DOHH2 (cell line): ENCODE results near the gene UNC79.

ENCODE experiments used
- H3F3A ChIP-seq: fragments of 200-600 bp; sonication (generic), shearing (Covaris generic); 2 replicates; pipeline ENCODE4 v1.6.0; 2016; ENCODE audit warnings: antibody characterized with exemption, mild to moderate bottlenecking; ENCODE audit not compliant: control insufficient read depth, insufficient read depth
- H3K27ac ChIP-seq: fragments of 200-600 bp; sonication (generic); 2 replicates; pipeline ENCODE4 v1.5.1; 2014; ENCODE audit warnings: low read depth, mild to moderate bottlenecking, low read length, moderate library complexity
- H3K27me3 ChIP-seq: fragments of 200-600 bp; sonication (generic); 2 replicates; pipeline ENCODE4 v1.6.1; 2014; ENCODE audit warnings: mild to moderate bottlenecking, low read length, mixed read lengths; ENCODE audit not compliant: control insufficient read depth
- H3K36me3 ChIP-seq: fragments of 200-600 bp; sonication (generic); 2 replicates; pipeline ENCODE4 v1.6.1; 2014; ENCODE audit warnings: mild to moderate bottlenecking, low read length, moderate library complexity, mixed read lengths; ENCODE audit not compliant: control insufficient read depth
- H3K4me1 ChIP-seq: fragments of 200-600 bp; sonication (generic); 2 replicates; pipeline ENCODE4 v1.6.1; 2014; ENCODE audit warnings: mild to moderate bottlenecking, low read length, mixed read lengths; ENCODE audit not compliant: control insufficient read depth
- H3K4me2 ChIP-seq: fragments of 200-600 bp; sonication (generic); 2 replicates; pipeline ENCODE4 v1.6.0; 2014; ENCODE audit warnings: mild to moderate bottlenecking, low read length, moderate library complexity
- H3K4me3 ChIP-seq: fragments of 200-600 bp; sonication (generic); 2 replicates; pipeline ENCODE4 v1.5.1; 2014; ENCODE audit warnings: mild to moderate bottlenecking, low read length, mixed read lengths
- H3K79me2 ChIP-seq: fragments of 200-600 bp; sonication (generic); 2 replicates; pipeline ENCODE4 v1.6.1; 2014; ENCODE audit warnings: mild to moderate bottlenecking, low read length, mixed read lengths; ENCODE audit not compliant: control insufficient read depth
- H3K9me2 ChIP-seq: fragments of 200-600 bp; sonication (generic); replicated peaks from 2 replicates; pipeline ENCODE4 v1.6.1; 2014; ENCODE audit warnings: mild to moderate bottlenecking, low read length, mixed read lengths; ENCODE audit not compliant: control insufficient read depth
- H3K9me3 ChIP-seq: fragments of 200-600 bp; sonication (generic); 2 replicates; pipeline ENCODE4 v1.6.1; 2014; ENCODE audit warnings: antibody characterized with exemption, low read length, mixed read lengths; ENCODE audit not compliant: control insufficient read depth, insufficient read depth
- H4K20me1 ChIP-seq: fragments of 200-600 bp; sonication (generic); 2 replicates; pipeline ENCODE4 v1.6.0; 2014; ENCODE audit warnings: low read depth, mild to moderate bottlenecking, antibody characterized with exemption, low read length, moderate library complexity; ENCODE audit not compliant: control insufficient read depth, insufficient read depth
- EZH2phosphoT487 ChIP-seq: fragments of 200-600 bp; sonication (generic); IDR thresholded peaks from 2 replicates; pipeline ENCODE4 v1.6.1; 2017; ENCODE audit warnings: borderline replicate concordance, mild to moderate bottlenecking, antibody characterized with exemption, low read length, moderate library complexity, mixed read lengths
- TF ChIP-seq, protein P1 (sequence below): fragments of 200-600 bp; sonication (generic); IDR thresholded peaks from one replicate; pipeline ENCODE4 v1.5.1; 2014; ENCODE audit warnings: antibody characterized with exemption, mild to moderate bottlenecking, low read depth, low read length; ENCODE audit not compliant: poor library complexity, severe bottlenecking

UNC79 gene

GRCh38 chr14:93431036-93431670 lies 414 bp downstream of the UNC79 start:
- no peaks in the 10 kb centered on the region for H3K79me2 ChIP-seq
- H3K27me3 ChIP-seq = no peaks in the 10 kb centered on the region; the same call in 1 of the 2 replicates
- H3K4me2 ChIP-seq = no peak overlapping the region
- no peaks in the 10 kb centered on the region for H3K9me2 ChIP-seq
- H3K4me3 ChIP-seq = no peak overlapping the region
- H3F3A ChIP-seq = no peaks in the 10 kb centered on the region
- H3K36me3 ChIP-seq = no peaks in the 10 kb centered on the region
- no peaks in the 10 kb centered on the region for H3K4me1 ChIP-seq
- H3K9me3 ChIP-seq = no peaks in the 10 kb centered on the region
- no peak for TF ChIP-seq EZH2phosphoT487
- TF ChIP-seq, protein P1, sequence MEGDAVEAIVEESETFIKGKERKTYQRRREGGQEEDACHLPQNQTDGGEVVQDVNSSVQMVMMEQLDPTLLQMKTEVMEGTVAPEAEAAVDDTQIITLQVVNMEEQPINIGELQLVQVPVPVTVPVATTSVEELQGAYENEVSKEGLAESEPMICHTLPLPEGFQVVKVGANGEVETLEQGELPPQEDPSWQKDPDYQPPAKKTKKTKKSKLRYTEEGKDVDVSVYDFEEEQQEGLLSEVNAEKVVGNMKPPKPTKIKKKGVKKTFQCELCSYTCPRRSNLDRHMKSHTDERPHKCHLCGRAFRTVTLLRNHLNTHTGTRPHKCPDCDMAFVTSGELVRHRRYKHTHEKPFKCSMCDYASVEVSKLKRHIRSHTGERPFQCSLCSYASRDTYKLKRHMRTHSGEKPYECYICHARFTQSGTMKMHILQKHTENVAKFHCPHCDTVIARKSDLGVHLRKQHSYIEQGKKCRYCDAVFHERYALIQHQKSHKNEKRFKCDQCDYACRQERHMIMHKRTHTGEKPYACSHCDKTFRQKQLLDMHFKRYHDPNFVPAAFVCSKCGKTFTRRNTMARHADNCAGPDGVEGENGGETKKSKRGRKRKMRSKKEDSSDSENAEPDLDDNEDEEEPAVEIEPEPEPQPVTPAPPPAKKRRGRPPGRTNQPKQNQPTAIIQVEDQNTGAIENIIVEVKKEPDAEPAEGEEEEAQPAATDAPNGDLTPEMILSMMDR = no peak
- H4K20me1 ChIP-seq = no peaks in the 10 kb centered on the region
- H3K27ac ChIP-seq = no peak overlapping the region

- no peak overlapping the region for H3K4me2 ChIP-seq
Observed at GRCh38 chr14:93454224-93454623, 23.5 kb downstream of the UNC79 start.

DNA sequence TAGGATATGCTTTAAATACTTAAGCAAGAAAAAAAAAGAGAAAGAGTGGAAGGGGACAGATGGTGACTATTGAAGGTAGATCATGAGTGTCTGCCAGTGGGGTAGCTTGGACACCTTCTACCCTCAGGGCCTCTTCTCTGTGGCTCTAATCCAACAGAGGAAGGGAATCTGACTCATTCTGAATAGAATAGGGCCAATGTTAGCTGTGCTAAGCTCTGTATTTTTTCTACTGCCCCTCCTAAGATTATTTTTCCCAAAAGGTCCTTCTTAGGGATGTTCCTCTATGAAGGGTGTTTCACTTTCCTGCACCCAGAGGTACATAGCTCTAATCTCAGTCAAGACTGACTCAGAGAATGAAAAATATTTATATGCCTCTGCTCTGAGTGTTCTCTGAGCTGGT lies 25.6 kb downstream of the UNC79 start:
- Histone ChIP-seq H3K36me3 (no peaks in the 10 kb centered on the region), H3K9me3 (no peaks in the 10 kb centered on the region), H3K9me2 (no peaks in the 10 kb centered on the region), H3K27me3 (0 out of 2 replicates have a peak, but pooled peaks cover 6% of the 10 kb centered on the region), H3K4me2 (no peak overlapping the region), H3K79me2 (no peaks in the 10 kb centered on the region), H3K27ac (no peak overlapping the region), H3K4me1 (no peaks in the 10 kb centered on the region), H3F3A (no peaks in the 10 kb centered on the region), H3K4me3 (no peak overlapping the region), H4K20me1 (no peaks in the 10 kb centered on the region)
- TF ChIP-seq, protein P1 = no peak
- no peak for TF ChIP-seq EZH2phosphoT487

More at GRCh38 chr14:93454224-93454623, 23.5 kb downstream of the UNC79 start:
- H4K20me1 ChIP-seq = no peaks in the 10 kb centered on the region
- H3K27ac ChIP-seq = no peak overlapping the region
- H3K36me3 ChIP-seq = no peaks in the 10 kb centered on the region
- 0 out of 2 replicates have a peak, but pooled peaks cover 6% of the 10 kb centered on the region for H3K27me3 ChIP-seq
- TF ChIP-seq EZH2phosphoT487 = no peak
- TF ChIP-seq, protein P1 = no peak
- H3K9me3 ChIP-seq = no peaks in the 10 kb centered on the region
- H3K79me2 ChIP-seq = no peaks in the 10 kb centered on the region
- H3F3A ChIP-seq = no peaks in the 10 kb centered on the region
- H3K9me2 ChIP-seq = no peaks in the 10 kb centered on the region
- no peaks in the 10 kb centered on the region for H3K4me1 ChIP-seq
- H3K4me3 ChIP-seq = no peak overlapping the region
